IMR-90 (cell line): ENCODE results near the gene CARS2. TPM values are rescaled to one million over a fixed set of nuclear protein-coding genes. Genes with fewer than 3 reads are reported as not detected.

Source experiments
- ATAC-seq: fragments of 200-7000 bp; cut with Tn5 transposase; 2 replicates; pipeline ENCODE4 v1.9.1; 2020; ENCODE audit warnings: low read depth, mild to moderate bottlenecking, moderate library complexity
- BruUV-seq: library from RNA; stranded (reverse); fragments of 400-500 nt; replicated peaks from 2 replicates; lab custom pipeline; 2021; lab: Mats Ljungman, UMichigan
- CTCF ChIA-PET: fragments of 300-600 bp; formaldehyde crosslinking; extraction: SDS; loops from one replicate; lab custom pipeline; 2021; ENCODE audit warnings: antibody characterized with exemption; lab: Yijun Ruan, JAX
- POLR2A ChIA-PET: fragments of 300-600 bp; sonication (Branson Sonifier 250); formaldehyde crosslinking; loops from one replicate; lab custom pipeline; 2022; ENCODE audit warnings: antibody characterized with exemption; ENCODE audit not compliant: unreplicated experiment; lab: Charles Lee
- DNase-seq: peaks from one replicate; pipeline ENCODE4 v3.0.0; 2013
- H2AFZ ChIP-seq: replicated peaks from 2 replicates; pipeline ENCODE3; 2013; ENCODE audit warnings: low read length, mild to moderate bottlenecking; ENCODE audit not compliant: poor library complexity
- H2AK5ac ChIP-seq: 2 replicates; pipeline ENCODE4 v1.6.1; 2013; ENCODE audit warnings: low read depth, low read length, inconsistent platforms
- H2AK9ac ChIP-seq: replicated peaks from 2 replicates; pipeline ENCODE3; 2013; ENCODE audit warnings: mild to moderate bottlenecking, low read depth, low read length, moderate library complexity; ENCODE audit not compliant: poor library complexity
- H2BK120ac ChIP-seq: 2 replicates; pipeline ENCODE4 v1.6.1; 2013; ENCODE audit warnings: low read depth, low read length, inconsistent platforms
- H2BK15ac ChIP-seq: 3 replicates; pipeline ENCODE4 v1.6.1; 2013; ENCODE audit warnings: low read depth, low read length, inconsistent platforms
- H2BK20ac ChIP-seq: 2 replicates; pipeline ENCODE4 v1.6.1; 2013; ENCODE audit warnings: low read depth, mild to moderate bottlenecking, inconsistent platforms, low read length, moderate library complexity
- H2BK5ac ChIP-seq: 2 replicates; pipeline ENCODE4 v1.6.1; 2013; ENCODE audit warnings: mild to moderate bottlenecking, low read depth, low read length, inconsistent platforms; ENCODE audit not compliant: poor library complexity, severe bottlenecking
- H3K14ac ChIP-seq: replicated peaks from 2 replicates; pipeline ENCODE4 v1.6.1; 2013; ENCODE audit warnings: low read depth, low read length, inconsistent platforms
- H3K18ac ChIP-seq: 2 replicates; pipeline ENCODE4 v1.6.1; 2013; ENCODE audit warnings: low read depth, low read length, control low read depth
- H3K23ac ChIP-seq: 2 replicates; pipeline ENCODE4 v1.6.1; 2013; ENCODE audit warnings: low read depth, low read length, inconsistent platforms
- H3K27ac ChIP-seq: 2 replicates; pipeline ENCODE4 v1.5.1; 2013; ENCODE audit warnings: mild to moderate bottlenecking, control low read depth, low read length; ENCODE audit not compliant: insufficient read depth
- H3K27me3 ChIP-seq: 2 replicates; pipeline ENCODE4 v1.6.1; 2013; ENCODE audit warnings: low read length; ENCODE audit not compliant: control insufficient read depth, insufficient read depth
- H3K36me3 ChIP-seq: 2 replicates; pipeline ENCODE4 v1.6.1; 2013; ENCODE audit warnings: low read length, mixed read lengths; ENCODE audit not compliant: control insufficient read depth, insufficient read depth
- H3K4ac ChIP-seq: 2 replicates; pipeline ENCODE4 v1.6.1; 2013; ENCODE audit warnings: low read depth, low read length, inconsistent platforms
- H3K4me1 ChIP-seq: 2 replicates; pipeline ENCODE4 v1.6.1; 2013; ENCODE audit warnings: low read length, mixed read lengths; ENCODE audit not compliant: control insufficient read depth, insufficient read depth
- H3K4me2 ChIP-seq: 2 replicates; pipeline ENCODE4 v1.6.1; 2013; ENCODE audit warnings: low read depth, mild to moderate bottlenecking, control low read depth, low read length, moderate library complexity
- H3K4me3 ChIP-seq: 2 replicates; pipeline ENCODE4 v1.5.1; 2013; ENCODE audit warnings: low read depth, mild to moderate bottlenecking, control low read depth, low read length, moderate library complexity; ENCODE audit not compliant: insufficient read depth
- H3K56ac ChIP-seq: 2 replicates; pipeline ENCODE4 v1.6.1; 2013; ENCODE audit warnings: low read length, inconsistent platforms; ENCODE audit not compliant: insufficient read depth; ENCODE audit errors: extremely low read depth
- H3K79me1 ChIP-seq, 2 experiments: 2 replicates each; pipeline ENCODE4 v1.6.1; 2013; ENCODE audit warnings: low read length in 2 of 2, inconsistent platforms in 1 of 2, low read depth in 1 of 2
- H3K9ac ChIP-seq: 2 replicates; pipeline ENCODE4 v1.6.1; 2013; ENCODE audit warnings: low read depth, low read length, control low read depth
- H3K9me1 ChIP-seq: 2 replicates; pipeline ENCODE4 v1.6.1; 2013; ENCODE audit warnings: low read length, inconsistent platforms; ENCODE audit not compliant: insufficient read depth
- H3K9me3 ChIP-seq: 2 replicates; pipeline ENCODE4 v1.6.1; 2013; ENCODE audit warnings: low read length; ENCODE audit not compliant: control insufficient read depth, insufficient read depth
- H4K20me1 ChIP-seq: 2 replicates; pipeline ENCODE4 v1.6.1; 2013; ENCODE audit warnings: low read length, inconsistent platforms; ENCODE audit not compliant: insufficient read depth
- H4K5ac ChIP-seq: 2 replicates; pipeline ENCODE4 v1.6.1; 2013; ENCODE audit warnings: mild to moderate bottlenecking, low read depth, low read length, control low read depth
- H4K8ac ChIP-seq, 2 experiments: 2 replicates each; pipeline ENCODE4 v1.6.1; 2013; ENCODE audit warnings: low read depth in 2 of 2, low read length in 2 of 2, control low read depth in 1 of 2, inconsistent platforms in 1 of 2
- H4K91ac ChIP-seq: 2 replicates; pipeline ENCODE4 v1.6.1; 2013; ENCODE audit warnings: low read depth, low read length, inconsistent platforms; ENCODE audit not compliant: insufficient read depth
- BHLHE40 ChIP-seq: fragments of 150-350 bp; IDR thresholded peaks from 2 replicates; pipeline ENCODE4 v1.6.1; 2016; ENCODE audit warnings: mild to moderate bottlenecking, low read depth, low read length
- CEBPB ChIP-seq: IDR thresholded peaks from 2 replicates; pipeline ENCODE4 v1.6.1; 2012; ENCODE audit warnings: low read depth, low read length, improper control_type of control experiment
- CHD1 ChIP-seq: IDR thresholded peaks from 2 replicates; pipeline ENCODE4 v1.6.1; 2012; ENCODE audit warnings: low read depth, low read length, improper control_type of control experiment
- MAFK ChIP-seq: IDR thresholded peaks from 2 replicates; pipeline ENCODE4 v1.6.1; 2012; ENCODE audit warnings: low read depth, low read length, improper control_type of control experiment
- MXI1 ChIP-seq: IDR thresholded peaks from 2 replicates; pipeline ENCODE4 v1.6.1; 2012; ENCODE audit warnings: low read depth, mild to moderate bottlenecking, low read length, moderate library complexity, borderline replicate concordance
- NFE2L2 ChIP-seq: fragments of 150-350 bp; IDR thresholded peaks from 2 replicates; pipeline ENCODE4 v1.6.1; 2016; ENCODE audit warnings: low read depth, mild to moderate bottlenecking, low read length
- POLR2A ChIP-seq: IDR thresholded peaks from 2 replicates; pipeline ENCODE4 v1.6.1; 2012; ENCODE audit warnings: mild to moderate bottlenecking, low read depth, low read length
- RAD21 ChIP-seq: IDR thresholded peaks from 2 replicates; pipeline ENCODE4 v1.6.1; 2012; ENCODE audit warnings: low read length, improper control_type of control experiment
- SMC3 ChIP-seq: fragments of 150-350 bp; IDR thresholded peaks from 2 replicates; pipeline ENCODE4 v1.6.1; 2016; ENCODE audit warnings: low read depth, mild to moderate bottlenecking, antibody characterized with exemption, low read length, moderate library complexity
- WGBS, 2 experiments: methylation state at CpG; one replicate each; pipeline versions ENCODE4 v1.1.5 to v1.1.7; 2013; ENCODE audit warnings: missing lambda C conversion rate in 2 of 2; ENCODE audit not compliant: insufficient read length in 1 of 2; ENCODE audit errors: extremely low coverage in 2 of 2; 5-methylcytosine and 5-hydroxymethylcytosine counted together
- dilution Hi-C: fragments of 300-500 bp; cut with HindIII; formaldehyde crosslinking; loops from one replicate; pipeline ENCODE4 v1.14.3; 2018; ENCODE audit warnings: low sequenced_read_pairs; ENCODE audit not compliant: unreplicated experiment
- in situ Hi-C: fragments of 300-500 bp; cut with MboI; formaldehyde crosslinking; loops from 3 replicates; pipeline ENCODE4 v1.14.3; 2019; ENCODE audit warnings: low sequenced_read_pairs, inconsistent platforms, mixed read lengths
- intact Hi-C: fragments of 100-400 bp; cut with micrococcal nuclease; formaldehyde crosslinking; loops from 2 replicates; pipeline ENCODE4 v1.10.0; 2022
- polyA plus RNA-seq, 3 experiments: library from polyadenylated mRNA; depleted of rRNA; stranded (reverse); fragments of >200 nt; gene quantifications; 2 replicates each; pipeline ENCODE4 v1.2.3, GENCODE V29; 2012; ENCODE audit warnings: low replicate concordance in 1 of 3
- total RNA-seq: library from RNA; depleted of rRNA; stranded (reverse); fragments of >200 nt; gene quantifications from 2 replicates; pipeline ENCODE4 v1.2.3, GENCODE V29; 2012
- TF ChIP-seq, protein P1 (sequence below): fragments of 150-350 bp; IDR thresholded peaks from 2 replicates; pipeline ENCODE4 v1.6.1; 2016; ENCODE audit warnings: low read depth, mild to moderate bottlenecking, low read length, moderate library complexity, borderline replicate concordance
- TF ChIP-seq, protein P2 (sequence below): fragments of 150-350 bp; IDR thresholded peaks from 2 replicates; pipeline ENCODE4 v1.6.1; 2017; ENCODE audit warnings: mild to moderate bottlenecking, antibody characterized with exemption, low read length, low read depth
- TF ChIP-seq, protein P3 (sequence below): conservative IDR thresholded peaks from 2 replicates; pipeline ENCODE4 v1.5.1; 2012; ENCODE audit warnings: mild to moderate bottlenecking, low read depth, low read length, improper control_type of control experiment

The CARS2 gene
- total and polyA plus RNA-seq, 2 of the 4 experiments (the other 2 are of a cell fraction): 76.2 to 76.4 TPM

DNA sequence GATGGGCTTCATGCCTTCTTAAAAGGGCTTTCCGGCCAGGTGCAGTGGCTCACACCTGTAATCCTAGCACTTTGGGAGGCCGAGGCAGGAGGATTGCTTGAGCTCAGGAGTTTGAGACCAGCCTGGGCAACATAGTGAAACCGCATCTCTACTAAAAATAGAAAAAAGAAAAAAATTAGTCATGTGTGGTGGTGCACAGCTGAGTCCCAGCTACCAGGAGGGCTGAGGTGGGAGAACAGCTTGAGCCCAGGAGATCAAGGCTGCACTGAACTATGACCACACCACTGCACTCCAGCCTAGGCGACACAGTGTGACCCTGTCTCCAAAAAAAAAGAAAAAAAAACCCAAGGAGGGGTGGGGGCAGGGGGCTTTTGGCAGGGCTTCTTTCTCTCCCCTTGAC is 7.2 kb downstream of the CARS2 start:
- Histone ChIP-seq H3K23ac (no peak overlapping the region), H3K56ac (no peak overlapping the region), H4K91ac (no peak overlapping the region), H2BK120ac (no peak overlapping the region), H2BK5ac (no peak overlapping the region), H2BK15ac (no peak overlapping the region), H4K5ac (no peak overlapping the region), H4K8ac (no peak overlapping the region), H3K14ac (no peak overlapping the region), H2AFZ (no peak overlapping the region), H3K9me1 (peaks cover 10% of the 10 kb centered on the region), H3K9ac (no peak overlapping the region), H2BK20ac (no peak overlapping the region), H3K9me3 (no peaks in the 10 kb centered on the region), H3K4me3 (no peak overlapping the region), H3K36me3 (peaks cover 41% of the 10 kb centered on the region), H4K20me1 (peaks cover 13% of the 10 kb centered on the region), H3K27ac (no peak overlapping the region), H3K79me1 (peaks cover 48 to 65% of the 10 kb centered on the region in 2 experiments), H2AK5ac (no peak overlapping the region), H3K4me1 (peaks cover 12% of the 10 kb centered on the region), H3K4me2 (no peak overlapping the region), H2AK9ac (no peak overlapping the region), H3K27me3 (no peaks in the 10 kb centered on the region), H3K18ac (no peak overlapping the region), H3K4ac (no peak overlapping the region)
- intact Hi-C loops: no loop called here
- WGBS, 2 experiments: no CpG with 5 or more reads among the region's 4 CpGs
- ChIA-PET CTCF (no interaction called here), POLR2A (no interaction called here)
- no TSS peak for BruUV-seq
- ATAC-seq (no peak), DNase-seq (no peak)
- in situ Hi-C loops: no loop called here
- dilution Hi-C loops: no loop called here
- TF ChIP-seq SMC3 (no peak), CEBPB (no peak), BHLHE40 (no peak), MAFK (no peak), CHD1 (no peak), RAD21 (no peak), NFE2L2 (no peak), POLR2A (no peak), MXI1 (no peak)
- TF ChIP-seq, protein P1, sequence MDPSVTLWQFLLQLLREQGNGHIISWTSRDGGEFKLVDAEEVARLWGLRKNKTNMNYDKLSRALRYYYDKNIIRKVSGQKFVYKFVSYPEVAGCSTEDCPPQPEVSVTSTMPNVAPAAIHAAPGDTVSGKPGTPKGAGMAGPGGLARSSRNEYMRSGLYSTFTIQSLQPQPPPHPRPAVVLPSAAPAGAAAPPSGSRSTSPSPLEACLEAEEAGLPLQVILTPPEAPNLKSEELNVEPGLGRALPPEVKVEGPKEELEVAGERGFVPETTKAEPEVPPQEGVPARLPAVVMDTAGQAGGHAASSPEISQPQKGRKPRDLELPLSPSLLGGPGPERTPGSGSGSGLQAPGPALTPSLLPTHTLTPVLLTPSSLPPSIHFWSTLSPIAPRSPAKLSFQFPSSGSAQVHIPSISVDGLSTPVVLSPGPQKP: no peak
- TF ChIP-seq, protein P2, sequence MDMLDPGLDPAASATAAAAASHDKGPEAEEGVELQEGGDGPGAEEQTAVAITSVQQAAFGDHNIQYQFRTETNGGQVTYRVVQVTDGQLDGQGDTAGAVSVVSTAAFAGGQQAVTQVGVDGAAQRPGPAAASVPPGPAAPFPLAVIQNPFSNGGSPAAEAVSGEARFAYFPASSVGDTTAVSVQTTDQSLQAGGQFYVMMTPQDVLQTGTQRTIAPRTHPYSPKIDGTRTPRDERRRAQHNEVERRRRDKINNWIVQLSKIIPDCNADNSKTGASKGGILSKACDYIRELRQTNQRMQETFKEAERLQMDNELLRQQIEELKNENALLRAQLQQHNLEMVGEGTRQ: no peak
- TF ChIP-seq, protein P3, sequence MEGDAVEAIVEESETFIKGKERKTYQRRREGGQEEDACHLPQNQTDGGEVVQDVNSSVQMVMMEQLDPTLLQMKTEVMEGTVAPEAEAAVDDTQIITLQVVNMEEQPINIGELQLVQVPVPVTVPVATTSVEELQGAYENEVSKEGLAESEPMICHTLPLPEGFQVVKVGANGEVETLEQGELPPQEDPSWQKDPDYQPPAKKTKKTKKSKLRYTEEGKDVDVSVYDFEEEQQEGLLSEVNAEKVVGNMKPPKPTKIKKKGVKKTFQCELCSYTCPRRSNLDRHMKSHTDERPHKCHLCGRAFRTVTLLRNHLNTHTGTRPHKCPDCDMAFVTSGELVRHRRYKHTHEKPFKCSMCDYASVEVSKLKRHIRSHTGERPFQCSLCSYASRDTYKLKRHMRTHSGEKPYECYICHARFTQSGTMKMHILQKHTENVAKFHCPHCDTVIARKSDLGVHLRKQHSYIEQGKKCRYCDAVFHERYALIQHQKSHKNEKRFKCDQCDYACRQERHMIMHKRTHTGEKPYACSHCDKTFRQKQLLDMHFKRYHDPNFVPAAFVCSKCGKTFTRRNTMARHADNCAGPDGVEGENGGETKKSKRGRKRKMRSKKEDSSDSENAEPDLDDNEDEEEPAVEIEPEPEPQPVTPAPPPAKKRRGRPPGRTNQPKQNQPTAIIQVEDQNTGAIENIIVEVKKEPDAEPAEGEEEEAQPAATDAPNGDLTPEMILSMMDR: no peak
